SK-N-SH (cell line): ENCODE results near the gene MTURN. TPM values are rescaled to one million over a fixed set of nuclear protein-coding genes. Genes with fewer than 3 reads are reported as not detected.

Experiments
- CTCF ChIA-PET: fragments of 300-600, 350-600 bp; formaldehyde crosslinking; extraction: SDS; loops from one replicate; lab custom pipeline; 2021; lab: Yijun Ruan, JAX
- POLR2A ChIA-PET: fragments of 350-600 bp; sonication (Branson Sonifier 250); formaldehyde crosslinking; extraction: SDS; loops from one replicate; lab custom pipeline; 2020; ENCODE audit warnings: antibody characterized with exemption, inconsistent platforms; lab: Yijun Ruan, JAX
- DNase-seq: peaks from one replicate; pipeline ENCODE4 v3.0.0; 2012
- H2AFZ ChIP-seq: fragments of 200-600 bp; sonication (generic); 2 replicates; pipeline ENCODE4 v1.8.1; 2016; ENCODE audit warnings: antibody characterized with exemption, mild to moderate bottlenecking, low read depth
- H3F3A ChIP-seq: fragments of 200-600 bp; sonication (generic); replicated peaks from 2 replicates; pipeline ENCODE3; 2016; ENCODE audit warnings: antibody characterized with exemption, mild to moderate bottlenecking; ENCODE audit not compliant: insufficient read depth
- H3K27ac ChIP-seq, 2 experiments: fragments of 200-500 bp in 1 of 2; fragments of 200-600 bp in 1 of 2; sonication (Bioruptor generic) in 1 of 2; sonication (generic), shearing (Covaris generic) in 1 of 2; 2 replicates each; pipeline versions ENCODE4 v1.5.1 to v1.6.1; 2014 to 2016; ENCODE audit warnings: low read depth in 2 of 2, inconsistent platforms in 1 of 2, low read length in 1 of 2, mild to moderate bottlenecking in 1 of 2, mixed read lengths in 1 of 2
- H3K27me3 ChIP-seq: fragments of 200-600 bp; sonication (generic), shearing (Covaris generic); 2 replicates; pipeline ENCODE4 v1.6.1; 2016; ENCODE audit warnings: mixed run types; ENCODE audit not compliant: insufficient read depth
- H3K36me3 ChIP-seq, 2 experiments: fragments of 200-500 bp in 1 of 2; fragments of 200-600 bp in 1 of 2; sonication (Bioruptor generic) in 1 of 2; sonication (generic) in 1 of 2; replicated peaks in 1 of 2; 2 replicates each; pipeline versions ENCODE3 to v1.5.1; 2014 to 2016; ENCODE audit warnings: low read length in 1 of 2, mild to moderate bottlenecking in 1 of 2; ENCODE audit not compliant: insufficient read depth in 2 of 2, control insufficient read depth in 1 of 2
- H3K4me1 ChIP-seq, 2 experiments: fragments of 200-500 bp in 1 of 2; fragments of 200-600 bp in 1 of 2; sonication (Bioruptor generic) in 1 of 2; sonication (generic), shearing (Covaris generic) in 1 of 2; 2 replicates each; pipeline versions ENCODE4 v1.5.1 to v1.6.1; 2014 to 2016; ENCODE audit warnings: low read depth in 1 of 2, low read length in 1 of 2, mixed run types in 1 of 2; ENCODE audit not compliant: insufficient read depth in 2 of 2, control insufficient read depth in 1 of 2
- H3K4me2 ChIP-seq: fragments of 200-600 bp; sonication (generic), shearing (Covaris generic); 2 replicates; pipeline ENCODE4 v1.6.1; 2017; ENCODE audit warnings: mixed run types
- H3K4me3 ChIP-seq, 2 experiments: fragments of 200-500 bp in 1 of 2; fragments of 200-600 bp in 1 of 2; sonication (Bioruptor generic) in 1 of 2; sonication (generic), shearing (Covaris generic) in 1 of 2; 2 replicates each; pipeline versions ENCODE4 v1.5.1 to v1.8.1; 2014 to 2016; ENCODE audit warnings: low read depth in 2 of 2, inconsistent platforms in 1 of 2, low read length in 1 of 2, mild to moderate bottlenecking in 1 of 2, mixed read lengths in 1 of 2, moderate library complexity in 1 of 2
- H3K79me2 ChIP-seq: fragments of 200-600 bp; sonication (generic); 2 replicates; pipeline ENCODE4 v1.8.1; 2017; ENCODE audit warnings: mild to moderate bottlenecking; ENCODE audit not compliant: insufficient read depth
- H3K9ac ChIP-seq: fragments of 200-600 bp; sonication (generic); 2 replicates; pipeline ENCODE4 v1.6.1; 2017; ENCODE audit warnings: mixed run types
- H3K9me2 ChIP-seq: fragments of 200-600 bp; sonication (generic); 2 replicates; pipeline ENCODE4 v1.6.1; 2017; ENCODE audit warnings: mixed run types
- H3K9me3 ChIP-seq: fragments of 200-600 bp; sonication (generic); 2 replicates; pipeline ENCODE4 v1.6.1; 2017; ENCODE audit warnings: mixed run types, mild to moderate bottlenecking, moderate library complexity
- H4K20me1 ChIP-seq: fragments of 200-600 bp; sonication (generic); 2 replicates; pipeline ENCODE4 v1.6.1; 2017; ENCODE audit warnings: mild to moderate bottlenecking, mixed run types; ENCODE audit not compliant: insufficient read depth
- EP300 ChIP-seq, 2 experiments: IDR thresholded peaks; 2 replicates each; pipeline versions ENCODE4 v1.4.0 to v1.6.1; 2012; ENCODE audit warnings: borderline replicate concordance in 1 of 2, low read depth in 1 of 2, low read length in 1 of 2
- EZH2phosphoT487 ChIP-seq: fragments of 200-600 bp; sonication (generic); IDR thresholded peaks from 2 replicates; pipeline ENCODE4 v1.6.1; 2017; ENCODE audit warnings: low read depth, mixed run types, mild to moderate bottlenecking, antibody characterized with exemption, moderate library complexity, borderline replicate concordance
- FOXM1 ChIP-seq: IDR thresholded peaks from 2 replicates; pipeline ENCODE4 v1.4.0; 2012; ENCODE audit warnings: low read depth, mild to moderate bottlenecking
- JUND ChIP-seq: IDR thresholded peaks from 2 replicates; pipeline ENCODE4 v1.4.0; 2012
- MEF2A ChIP-seq: IDR thresholded peaks from 2 replicates; pipeline ENCODE4 v1.4.0; 2012; ENCODE audit warnings: low read depth, borderline replicate concordance
- MXI1 ChIP-seq: IDR thresholded peaks from 2 replicates; pipeline ENCODE4 v1.6.1; 2012; ENCODE audit warnings: mild to moderate bottlenecking, low read depth, low read length, improper control_type of control experiment
- NRF1 ChIP-seq: IDR thresholded peaks from 2 replicates; pipeline ENCODE4 v1.6.1; 2012; ENCODE audit warnings: low read depth, mild to moderate bottlenecking, low read length
- POLR2AphosphoS5 ChIP-seq: IDR thresholded peaks from 2 replicates; pipeline ENCODE4 v1.6.1; 2012; ENCODE audit warnings: low read depth, low read length
- RAD21 ChIP-seq: IDR thresholded peaks from 2 replicates; pipeline ENCODE4 v1.6.1; 2012; ENCODE audit warnings: mild to moderate bottlenecking, low read length
- RCOR1 ChIP-seq: fragments of 150-350 bp; IDR thresholded peaks from 2 replicates; pipeline ENCODE4 v1.6.1; 2017; ENCODE audit warnings: antibody characterized with exemption, low read length
- TAF1 ChIP-seq: IDR thresholded peaks from 2 replicates; pipeline ENCODE4 v1.6.1; 2012; ENCODE audit warnings: low read depth, mild to moderate bottlenecking, low read length, moderate library complexity, borderline replicate concordance
- TCF12 ChIP-seq: IDR thresholded peaks from 2 replicates; pipeline ENCODE4 v1.4.0; 2012
- WGBS: methylation state at CpG from one replicate; pipeline ENCODE4 v1.1.6; 2017; ENCODE audit warnings: low lambda C conversion rate; 5-methylcytosine and 5-hydroxymethylcytosine counted together
- polyA plus RNA-seq, 3 experiments: library from polyadenylated mRNA; depleted of rRNA; stranded (reverse); fragments of >200 nt; gene quantifications; 2 replicates each; pipeline ENCODE4 v1.2.3, GENCODE V29; 2012
- TF ChIP-seq, protein P1 (sequence below): IDR thresholded peaks from 2 replicates; pipeline ENCODE4 v1.4.0; 2012; ENCODE audit warnings: low read depth, borderline replicate concordance
- TF ChIP-seq, protein P2 (sequence below): fragments of 200-600 bp; sonication (generic); IDR thresholded peaks from 2 replicates; pipeline ENCODE4 v1.6.1; 2017; ENCODE audit warnings: antibody characterized with exemption, mild to moderate bottlenecking, moderate library complexity
- TF ChIP-seq, protein P3 (sequence below): IDR thresholded peaks from 2 replicates; pipeline ENCODE4; 2012
- TF ChIP-seq, protein P4 (sequence below): IDR thresholded peaks from 2 replicates; pipeline ENCODE4 v1.4.0; 2012; ENCODE audit warnings: low read depth, borderline replicate concordance

MTURN gene
- polyA plus RNA-seq, 1 of the 3 experiments (the other 2 are of a cell fraction) = 9.0 TPM

DNA sequence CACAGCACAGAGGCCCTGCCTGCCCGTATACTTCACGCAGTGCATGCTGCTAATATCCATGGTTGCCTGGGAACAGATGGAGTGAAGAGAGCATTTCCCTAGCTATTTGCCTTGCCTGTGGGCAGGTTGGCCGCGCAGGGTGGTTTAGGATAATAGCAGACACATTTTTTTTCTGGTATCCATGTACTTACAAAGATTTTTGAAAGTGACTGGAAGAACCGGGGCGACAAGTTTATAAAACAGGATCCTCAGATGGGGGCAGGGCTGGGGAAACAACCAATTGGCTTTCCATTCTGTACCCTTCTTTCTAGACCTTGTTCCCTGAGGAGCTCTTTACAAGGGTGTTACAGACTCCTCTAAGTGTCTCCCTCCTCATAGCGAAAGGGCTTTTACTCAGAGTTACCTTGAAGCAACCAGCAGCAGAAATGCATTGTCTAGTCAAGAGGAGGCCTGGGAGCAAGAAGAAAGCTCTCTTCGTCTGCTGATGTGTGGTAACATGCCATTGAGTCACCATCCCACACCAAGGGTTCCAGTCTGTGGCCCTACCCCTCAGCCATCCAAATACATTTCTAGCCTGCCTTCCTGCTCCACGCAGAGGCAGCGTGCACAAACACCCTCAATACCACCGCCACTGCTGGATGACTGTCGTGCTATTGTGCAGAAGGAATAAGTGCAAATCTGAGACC, 31.5 kb downstream of the MTURN start:
- no peak overlapping the region for H3K4me3 ChIP-seq

DNA sequence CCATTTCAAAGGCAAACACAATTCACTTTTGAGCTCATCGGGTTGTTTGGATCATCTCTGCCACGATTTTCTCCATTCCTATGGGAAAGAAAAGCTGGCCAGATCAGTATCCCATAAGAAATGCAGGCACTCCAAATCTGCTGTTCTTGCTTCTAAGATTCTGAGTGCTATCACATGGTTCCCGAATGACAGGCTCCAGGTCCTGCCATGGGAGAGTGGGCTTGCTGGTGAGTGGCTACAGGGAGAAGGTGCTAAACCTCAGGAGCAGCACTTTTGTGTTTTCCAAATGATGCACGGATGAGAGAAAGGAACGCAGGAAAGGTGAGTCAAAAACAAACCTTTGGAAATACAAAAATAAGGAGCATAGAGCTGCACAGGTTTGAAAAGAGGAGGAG, 32.1 kb downstream of the MTURN start:
- Histone ChIP-seq H3K4me2 (no peak overlapping the region), H3K9ac (no peak overlapping the region), H3K27ac (no peak overlapping the region), H3K36me3 (no peaks in the 10 kb centered on the region), H3F3A (peaks cover 14% of the 10 kb centered on the region), H3K79me2 (no peaks in the 10 kb centered on the region), H2AFZ (no peak overlapping the region), H3K27me3 (no peaks in the 10 kb centered on the region), H3K4me1 (peaks cover 17 to 29% of the 10 kb centered on the region in 2 experiments), H3K4me3 (no peak overlapping the region), H3K9me3 (no peaks in the 10 kb centered on the region), H4K20me1 (no peaks in the 10 kb centered on the region), H3K9me2 (no peaks in the 10 kb centered on the region)
- POLR2A ChIA-PET = no interaction called here
- WGBS = 88% methylated on average over 5 of the region's 5 CpGs
- no peak for DNase-seq
- CTCF ChIA-PET = interaction anchor here (0.9 to 2.2 kb wide), 6 partner anchors 12 to 397 kb away, joined by 3 to 6 read pairs (median 4); no protein-coding TSS in a partner anchor
- TF ChIP-seq NRF1 = no peak
- TF ChIP-seq MXI1 = no peak
- TF ChIP-seq TAF1 = no peak
- TF ChIP-seq, protein P1, sequence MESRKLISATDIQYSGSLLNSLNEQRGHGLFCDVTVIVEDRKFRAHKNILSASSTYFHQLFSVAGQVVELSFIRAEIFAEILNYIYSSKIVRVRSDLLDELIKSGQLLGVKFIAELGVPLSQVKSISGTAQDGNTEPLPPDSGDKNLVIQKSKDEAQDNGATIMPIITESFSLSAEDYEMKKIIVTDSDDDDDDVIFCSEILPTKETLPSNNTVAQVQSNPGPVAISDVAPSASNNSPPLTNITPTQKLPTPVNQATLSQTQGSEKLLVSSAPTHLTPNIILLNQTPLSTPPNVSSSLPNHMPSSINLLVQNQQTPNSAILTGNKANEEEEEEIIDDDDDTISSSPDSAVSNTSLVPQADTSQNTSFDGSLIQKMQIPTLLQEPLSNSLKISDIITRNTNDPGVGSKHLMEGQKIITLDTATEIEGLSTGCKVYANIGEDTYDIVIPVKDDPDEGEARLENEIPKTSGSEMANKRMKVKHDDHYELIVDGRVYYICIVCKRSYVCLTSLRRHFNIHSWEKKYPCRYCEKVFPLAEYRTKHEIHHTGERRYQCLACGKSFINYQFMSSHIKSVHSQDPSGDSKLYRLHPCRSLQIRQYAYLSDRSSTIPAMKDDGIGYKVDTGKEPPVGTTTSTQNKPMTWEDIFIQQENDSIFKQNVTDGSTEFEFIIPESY = no peak
- no peak for TF ChIP-seq EZH2phosphoT487
- TF ChIP-seq MEF2A = no peak
- TF ChIP-seq, protein P2, sequence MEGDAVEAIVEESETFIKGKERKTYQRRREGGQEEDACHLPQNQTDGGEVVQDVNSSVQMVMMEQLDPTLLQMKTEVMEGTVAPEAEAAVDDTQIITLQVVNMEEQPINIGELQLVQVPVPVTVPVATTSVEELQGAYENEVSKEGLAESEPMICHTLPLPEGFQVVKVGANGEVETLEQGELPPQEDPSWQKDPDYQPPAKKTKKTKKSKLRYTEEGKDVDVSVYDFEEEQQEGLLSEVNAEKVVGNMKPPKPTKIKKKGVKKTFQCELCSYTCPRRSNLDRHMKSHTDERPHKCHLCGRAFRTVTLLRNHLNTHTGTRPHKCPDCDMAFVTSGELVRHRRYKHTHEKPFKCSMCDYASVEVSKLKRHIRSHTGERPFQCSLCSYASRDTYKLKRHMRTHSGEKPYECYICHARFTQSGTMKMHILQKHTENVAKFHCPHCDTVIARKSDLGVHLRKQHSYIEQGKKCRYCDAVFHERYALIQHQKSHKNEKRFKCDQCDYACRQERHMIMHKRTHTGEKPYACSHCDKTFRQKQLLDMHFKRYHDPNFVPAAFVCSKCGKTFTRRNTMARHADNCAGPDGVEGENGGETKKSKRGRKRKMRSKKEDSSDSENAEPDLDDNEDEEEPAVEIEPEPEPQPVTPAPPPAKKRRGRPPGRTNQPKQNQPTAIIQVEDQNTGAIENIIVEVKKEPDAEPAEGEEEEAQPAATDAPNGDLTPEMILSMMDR = no peak
- TF ChIP-seq, protein P3, sequence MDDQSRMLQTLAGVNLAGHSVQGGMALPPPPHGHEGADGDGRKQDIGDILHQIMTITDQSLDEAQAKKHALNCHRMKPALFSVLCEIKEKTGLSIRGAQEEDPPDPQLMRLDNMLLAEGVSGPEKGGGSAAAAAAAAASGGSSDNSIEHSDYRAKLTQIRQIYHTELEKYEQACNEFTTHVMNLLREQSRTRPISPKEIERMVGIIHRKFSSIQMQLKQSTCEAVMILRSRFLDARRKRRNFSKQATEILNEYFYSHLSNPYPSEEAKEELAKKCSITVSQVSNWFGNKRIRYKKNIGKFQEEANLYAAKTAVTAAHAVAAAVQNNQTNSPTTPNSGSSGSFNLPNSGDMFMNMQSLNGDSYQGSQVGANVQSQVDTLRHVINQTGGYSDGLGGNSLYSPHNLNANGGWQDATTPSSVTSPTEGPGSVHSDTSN = no peak
- TF ChIP-seq, protein P4, sequence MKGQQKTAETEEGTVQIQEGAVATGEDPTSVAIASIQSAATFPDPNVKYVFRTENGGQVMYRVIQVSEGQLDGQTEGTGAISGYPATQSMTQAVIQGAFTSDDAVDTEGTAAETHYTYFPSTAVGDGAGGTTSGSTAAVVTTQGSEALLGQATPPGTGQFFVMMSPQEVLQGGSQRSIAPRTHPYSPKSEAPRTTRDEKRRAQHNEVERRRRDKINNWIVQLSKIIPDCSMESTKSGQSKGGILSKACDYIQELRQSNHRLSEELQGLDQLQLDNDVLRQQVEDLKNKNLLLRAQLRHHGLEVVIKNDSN = no peak
- TF ChIP-seq POLR2AphosphoS5 = no peak

More for the DNA sequence above, 31.5 kb downstream of the MTURN start:
- H3K9me3 ChIP-seq = no peaks in the 10 kb centered on the region
- H4K20me1 ChIP-seq = no peaks in the 10 kb centered on the region
- 96% methylated on average over 12 of the region's 12 CpGs for whole genome bisulfite sequencing
- peaks cover 14% of the 10 kb centered on the region for H3F3A ChIP-seq
- no peak overlapping the region for H3K4me2 ChIP-seq
- DNase-seq = no peak
- ChIA-PET CTCF (interaction anchor here (0.9 to 2.2 kb wide), 8 partner anchors 11 to 398 kb away, joined by 3 to 6 read pairs (median 3); no protein-coding TSS in a partner anchor), POLR2A (no interaction called here)
- no peaks in the 10 kb centered on the region for H3K9me2 ChIP-seq
- H3K9ac ChIP-seq = no peak overlapping the region
- H3K36me3 ChIP-seq = no peaks in the 10 kb centered on the region
- peaks cover 12 to 24% of the 10 kb centered on the region in 2 experiments for H3K4me1 ChIP-seq
- H3K27me3 ChIP-seq = no peaks in the 10 kb centered on the region
- H2AFZ ChIP-seq = no peak overlapping the region
- TF ChIP-seq TCF12 (no peak), POLR2AphosphoS5 (no peak), RCOR1 (no peak), EP300 (IDR thresholded peaks at IDR 0.05; ENCODE audit: borderline replicate concordance in 1 of 2, low read depth in 1 of 2, low read length in 1 of 2) (no peak), RAD21 (no peak), JUND (no peak), FOXM1 (no peak)
- TF ChIP-seq, protein P3 = no peak
- TF ChIP-seq, protein P1 = no peak
- H3K27ac ChIP-seq = no peak overlapping the region
- no peaks in the 10 kb centered on the region for H3K79me2 ChIP-seq
